Measurements from ENCODE around the gene RNF214. TPM values are rescaled to one million over a fixed set of nuclear protein-coding genes. Genes with fewer than 3 reads are reported as not detected.
"Not testable (repeated sequence)": the region's sequence is repeated elsewhere in the genome, so short reads cannot be mapped to it uniquely, and the experiment has no call there.

Gene RNF214
- polyA plus RNA-seq, 1 donor from 2014 or later: 7.6 TPM

DNA sequence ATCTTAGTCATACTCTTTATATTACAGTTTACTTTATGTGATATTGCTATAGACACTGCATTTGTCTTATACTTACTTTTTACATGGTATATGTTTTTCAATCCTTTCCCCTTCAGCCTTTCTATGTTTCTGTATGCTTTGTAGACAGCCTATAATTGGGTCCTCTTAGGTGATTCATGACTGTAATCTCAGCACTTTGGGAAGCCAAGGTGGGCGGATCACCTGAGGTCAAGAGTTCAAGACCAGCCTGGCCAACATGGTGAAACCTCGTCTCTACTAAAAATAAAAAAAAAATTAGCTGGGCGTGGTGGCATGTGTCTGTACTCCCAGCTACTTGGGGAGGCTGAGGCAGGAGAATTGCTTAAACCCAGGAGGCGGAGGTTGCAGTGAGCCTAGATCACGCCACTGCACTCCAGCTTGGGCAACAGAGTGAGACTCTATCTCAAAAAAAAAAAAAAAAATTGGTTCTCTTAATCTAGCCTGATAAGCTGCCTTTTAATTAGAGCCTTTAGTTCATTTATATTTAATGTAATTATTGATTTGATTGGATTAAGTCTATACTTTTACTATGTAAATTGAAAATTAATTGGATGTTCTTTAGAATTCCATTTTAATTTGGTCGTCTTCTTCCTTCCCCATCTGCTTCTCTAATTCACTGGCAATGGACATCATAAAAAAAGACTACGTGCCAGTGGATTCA, 32.3 kb downstream of the RNF214 start:
- H3K36me3 ChIP-seq (ENCODE audit: insufficient read depth, low read length); H3K4me3 ChIP-seq (ENCODE audit: low read length); H3K9ac ChIP-seq (ENCODE audit: low read length); H2AFZ ChIP-seq (ENCODE audit: low read depth, low read length); H4K20me1 ChIP-seq (ENCODE audit: insufficient read depth); H3K79me2 ChIP-seq (replicated peaks; ENCODE audit: insufficient read depth, low read length); H3K9me2 ChIP-seq (ENCODE audit: insufficient read depth, low read length); H3F3A ChIP-seq (ENCODE audit: insufficient read depth, low read length, poor library complexity, severe bottlenecking); H3K27ac ChIP-seq (ENCODE audit: low read length); H3K27me3 ChIP-seq (ENCODE audit: insufficient read depth, low read depth, low read length); H3K4me2 ChIP-seq (ENCODE audit: low read length); H3K9me3 ChIP-seq (ENCODE audit: low read length): not testable (repeated sequence)

DNA sequence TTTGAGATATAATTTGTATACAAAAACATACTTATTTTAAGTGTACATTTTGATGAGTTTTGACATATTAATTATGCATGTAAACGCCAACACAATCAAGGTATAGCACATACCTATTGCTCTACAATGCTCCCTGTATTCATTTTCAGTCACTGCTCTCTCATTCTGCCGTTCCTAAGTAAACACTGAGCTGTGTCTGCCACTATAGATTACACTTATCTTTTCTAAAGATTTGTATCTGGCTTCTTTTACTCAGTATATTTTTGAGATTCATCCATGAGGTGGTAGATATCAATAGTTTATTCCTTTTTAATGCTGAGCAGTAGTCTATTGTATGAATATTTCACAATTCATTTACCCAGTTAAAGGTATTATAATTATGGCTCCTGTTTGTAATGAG, 33.3 kb downstream of the RNF214 start:
- H3K4me2 ChIP-seq (ENCODE audit: low read length): no peak overlapping the region
- H3K9me2 ChIP-seq (ENCODE audit: insufficient read depth, low read length): no peaks in the 10 kb centered on the region

DNA sequence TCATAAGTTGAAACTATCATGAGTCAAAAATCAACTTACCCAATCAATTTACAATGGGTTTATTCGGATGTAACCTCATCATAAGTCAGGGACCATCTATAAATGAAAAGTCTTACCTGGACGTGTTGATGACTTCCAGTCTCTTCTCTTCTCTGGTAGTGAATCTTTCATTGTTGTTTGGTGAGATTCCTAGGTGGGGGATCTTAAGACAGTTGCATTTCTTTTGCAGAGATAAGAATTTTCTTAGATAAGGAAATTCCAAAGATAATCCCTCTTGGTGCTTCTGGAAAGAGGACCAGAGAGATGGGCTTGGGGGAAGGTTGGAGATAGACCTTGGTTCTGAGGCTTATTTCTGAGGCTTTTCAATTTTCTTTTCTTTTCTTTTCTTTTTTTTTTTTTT, 37.4 kb downstream of the RNF214 start:
- TF ChIP-seq SMC3 (conservative IDR thresholded peaks at IDR 0.05; ENCODE audit: poor library complexity) (no peak), MXI1 (conservative IDR thresholded peaks at IDR 0.05; ENCODE audit: poor library complexity, severe bottlenecking) (no peak), RAD21 (conservative IDR thresholded peaks at IDR 0.05) (no peak), EZH2 (IDR thresholded peaks at IDR 0.05; ENCODE audit: borderline replicate concordance, insufficient read depth, low read length, poor library complexity, severe bottlenecking) (no peak), EP300 (conservative IDR thresholded peaks at IDR 0.05; ENCODE audit: poor library complexity, severe bottlenecking) (no peak), POLR2AphosphoS5 (IDR thresholded peaks at IDR 0.05) (no peak)
- TF ChIP-seq, protein P1, sequence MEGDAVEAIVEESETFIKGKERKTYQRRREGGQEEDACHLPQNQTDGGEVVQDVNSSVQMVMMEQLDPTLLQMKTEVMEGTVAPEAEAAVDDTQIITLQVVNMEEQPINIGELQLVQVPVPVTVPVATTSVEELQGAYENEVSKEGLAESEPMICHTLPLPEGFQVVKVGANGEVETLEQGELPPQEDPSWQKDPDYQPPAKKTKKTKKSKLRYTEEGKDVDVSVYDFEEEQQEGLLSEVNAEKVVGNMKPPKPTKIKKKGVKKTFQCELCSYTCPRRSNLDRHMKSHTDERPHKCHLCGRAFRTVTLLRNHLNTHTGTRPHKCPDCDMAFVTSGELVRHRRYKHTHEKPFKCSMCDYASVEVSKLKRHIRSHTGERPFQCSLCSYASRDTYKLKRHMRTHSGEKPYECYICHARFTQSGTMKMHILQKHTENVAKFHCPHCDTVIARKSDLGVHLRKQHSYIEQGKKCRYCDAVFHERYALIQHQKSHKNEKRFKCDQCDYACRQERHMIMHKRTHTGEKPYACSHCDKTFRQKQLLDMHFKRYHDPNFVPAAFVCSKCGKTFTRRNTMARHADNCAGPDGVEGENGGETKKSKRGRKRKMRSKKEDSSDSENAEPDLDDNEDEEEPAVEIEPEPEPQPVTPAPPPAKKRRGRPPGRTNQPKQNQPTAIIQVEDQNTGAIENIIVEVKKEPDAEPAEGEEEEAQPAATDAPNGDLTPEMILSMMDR (IDR thresholded peaks at IDR 0.05; ENCODE audit: poor library complexity, severe bottlenecking): no peak
- no peaks in the 10 kb centered on the region for H3F3A ChIP-seq (ENCODE audit: insufficient read depth, low read length, poor library complexity, severe bottlenecking)
- H3K9me2 ChIP-seq (ENCODE audit: insufficient read depth, low read length): no peaks in the 10 kb centered on the region
- no peak overlapping the region for H3K4me3 ChIP-seq (ENCODE audit: low read length)
- H3K79me2 ChIP-seq (replicated peaks; ENCODE audit: insufficient read depth, low read length): no peaks in the 10 kb centered on the region
- H3K36me3 ChIP-seq (ENCODE audit: insufficient read depth, low read length): no peaks in the 10 kb centered on the region
- no peak overlapping the region for H2AFZ ChIP-seq (ENCODE audit: low read depth, low read length)
- H3K4me2 ChIP-seq (ENCODE audit: low read length): no peak overlapping the region
- H3K27ac ChIP-seq (ENCODE audit: low read length): no peak overlapping the region
- H3K27me3 ChIP-seq (ENCODE audit: insufficient read depth, low read depth, low read length): no peaks in the 10 kb centered on the region
- no peak overlapping the region for H3K9ac ChIP-seq (ENCODE audit: low read length)
- no peaks in the 10 kb centered on the region for H3K9me3 ChIP-seq (ENCODE audit: low read length)
- no peaks in the 10 kb centered on the region for H4K20me1 ChIP-seq (ENCODE audit: insufficient read depth)

More for the DNA sequence above, 33.3 kb downstream of the RNF214 start:
- Histone ChIP-seq H3K9ac (ENCODE audit: low read length) (no peak overlapping the region), H3K27me3 (ENCODE audit: insufficient read depth, low read depth, low read length) (no peaks in the 10 kb centered on the region), H3K9me3 (ENCODE audit: low read length) (no peaks in the 10 kb centered on the region), H4K20me1 (ENCODE audit: insufficient read depth) (no peaks in the 10 kb centered on the region), H2AFZ (ENCODE audit: low read depth, low read length) (no peak overlapping the region), H3K4me3 (ENCODE audit: low read length) (no peak overlapping the region), H3F3A (ENCODE audit: insufficient read depth, low read length, poor library complexity, severe bottlenecking) (no peaks in the 10 kb centered on the region), H3K36me3 (ENCODE audit: insufficient read depth, low read length) (no peaks in the 10 kb centered on the region), H3K27ac (ENCODE audit: low read length) (no peak overlapping the region), H3K79me2 (replicated peaks; ENCODE audit: insufficient read depth, low read length) (no peaks in the 10 kb centered on the region)
- TF ChIP-seq SMC3 (conservative IDR thresholded peaks at IDR 0.05; ENCODE audit: poor library complexity) (no peak), EP300 (conservative IDR thresholded peaks at IDR 0.05; ENCODE audit: poor library complexity, severe bottlenecking) (no peak), MXI1 (conservative IDR thresholded peaks at IDR 0.05; ENCODE audit: poor library complexity, severe bottlenecking) (no peak), TAF1 (IDR thresholded peaks at IDR 0.05; ENCODE audit: low read depth) (no peak), POLR2AphosphoS5 (IDR thresholded peaks at IDR 0.05) (no peak), EZH2 (IDR thresholded peaks at IDR 0.05; ENCODE audit: borderline replicate concordance, insufficient read depth, low read length, poor library complexity, severe bottlenecking) (no peak)
- TF ChIP-seq, protein P1 (IDR thresholded peaks at IDR 0.05; ENCODE audit: poor library complexity, severe bottlenecking): no peak
- TF ChIP-seq, protein P2, sequence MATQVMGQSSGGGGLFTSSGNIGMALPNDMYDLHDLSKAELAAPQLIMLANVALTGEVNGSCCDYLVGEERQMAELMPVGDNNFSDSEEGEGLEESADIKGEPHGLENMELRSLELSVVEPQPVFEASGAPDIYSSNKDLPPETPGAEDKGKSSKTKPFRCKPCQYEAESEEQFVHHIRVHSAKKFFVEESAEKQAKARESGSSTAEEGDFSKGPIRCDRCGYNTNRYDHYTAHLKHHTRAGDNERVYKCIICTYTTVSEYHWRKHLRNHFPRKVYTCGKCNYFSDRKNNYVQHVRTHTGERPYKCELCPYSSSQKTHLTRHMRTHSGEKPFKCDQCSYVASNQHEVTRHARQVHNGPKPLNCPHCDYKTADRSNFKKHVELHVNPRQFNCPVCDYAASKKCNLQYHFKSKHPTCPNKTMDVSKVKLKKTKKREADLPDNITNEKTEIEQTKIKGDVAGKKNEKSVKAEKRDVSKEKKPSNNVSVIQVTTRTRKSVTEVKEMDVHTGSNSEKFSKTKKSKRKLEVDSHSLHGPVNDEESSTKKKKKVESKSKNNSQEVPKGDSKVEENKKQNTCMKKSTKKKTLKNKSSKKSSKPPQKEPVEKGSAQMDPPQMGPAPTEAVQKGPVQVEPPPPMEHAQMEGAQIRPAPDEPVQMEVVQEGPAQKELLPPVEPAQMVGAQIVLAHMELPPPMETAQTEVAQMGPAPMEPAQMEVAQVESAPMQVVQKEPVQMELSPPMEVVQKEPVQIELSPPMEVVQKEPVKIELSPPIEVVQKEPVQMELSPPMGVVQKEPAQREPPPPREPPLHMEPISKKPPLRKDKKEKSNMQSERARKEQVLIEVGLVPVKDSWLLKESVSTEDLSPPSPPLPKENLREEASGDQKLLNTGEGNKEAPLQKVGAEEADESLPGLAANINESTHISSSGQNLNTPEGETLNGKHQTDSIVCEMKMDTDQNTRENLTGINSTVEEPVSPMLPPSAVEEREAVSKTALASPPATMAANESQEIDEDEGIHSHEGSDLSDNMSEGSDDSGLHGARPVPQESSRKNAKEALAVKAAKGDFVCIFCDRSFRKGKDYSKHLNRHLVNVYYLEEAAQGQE (IDR thresholded peaks at IDR 0.05; ENCODE audit: borderline replicate concordance): no peak
